Right lobe of liver (tissue), 6 donors: ENCODE data around the gene NDUFAF2. TPM values are rescaled to one million over a fixed set of nuclear protein-coding genes. Genes with fewer than 3 reads are reported as not detected.

Experiments used
- ATAC-seq, 4 donors: fragments of 200-7000 bp; cut with Tn5 transposase; one replicate each; pipeline ENCODE4 v1.9.1; 2020; ENCODE audit warnings: mild to moderate bottlenecking in 4 of 4, moderate library complexity in 4 of 4
- DNase-seq, 3 donors: peaks; one replicate each; pipeline ENCODE4 v3.0.0-alpha.2; 2020
- H3K27ac ChIP-seq, 3 donors: fragments of 200-600 bp; one replicate each; pipeline ENCODE4 v1.8.0; 2022
- H3K27me3 ChIP-seq, 2 donors: fragments of 200-600 bp; one replicate each; pipeline ENCODE4 v1.8.0; 2022
- H3K36me3 ChIP-seq, 4 donors: fragments of 200-600 bp; sonication (generic) in 1 of 4; one replicate each; pipeline versions ENCODE4 v1.5.1 to v1.8.0; 2017 to 2022; ENCODE audit warnings: control low read depth in 1 of 4
- H3K4me1 ChIP-seq, 4 donors: fragments of 200-600 bp; sonication (generic) in 1 of 4; one replicate each; pipeline versions ENCODE4 v1.5.1 to v1.8.0; 2017 to 2022; ENCODE audit warnings: control low read depth in 1 of 4
- H3K4me3 ChIP-seq, 3 donors: fragments of 200-600 bp; one replicate each; pipeline ENCODE4 v1.8.0; 2022
- H3K9me3 ChIP-seq, 4 donors: fragments of 200-600 bp; sonication (generic) in 1 of 4; one replicate each; pipeline versions ENCODE4 v1.5.1 to v1.8.0; 2017 to 2022; ENCODE audit warnings: control low read depth in 1 of 4
- CTCF ChIP-seq, 4 donors: fragments of 200-600 bp in 3 of 4; fragments of 450-650 bp in 1 of 4; IDR thresholded peaks; one replicate each; pipeline versions ENCODE4 v1.5.1 to v1.8.0; 2016 to 2022; ENCODE audit warnings: antibody characterized with exemption in 4 of 4, mild to moderate bottlenecking in 2 of 4
- POLR2A ChIP-seq: fragments of 450-650 bp; IDR thresholded peaks from one replicate; pipeline ENCODE4 v1.6.1; 2017; ENCODE audit warnings: antibody characterized with exemption, mild to moderate bottlenecking
- WGBS: methylation state at CpG from one replicate; pipeline ENCODE4 v1.1.6; 2018; ENCODE audit warnings: low coverage, low lambda C conversion rate; ENCODE audit not compliant: insufficient coverage; ENCODE audit errors: missing lambda C conversion rate; 5-methylcytosine and 5-hydroxymethylcytosine counted together
- intact Hi-C, 2 donors: fragments of 100-400 bp; cut with DNase I; formaldehyde crosslinking; loops; one replicate each; pipeline versions ENCODE4 v1.11.2 to v1.14.1; 2022
- total RNA-seq, 6 experiments: library from RNA; depleted of rRNA in 2 of 6; stranded (reverse); fragments of >200 nt in 2 of 6; fragmentation: NEBNext Ultra II Directional in 3 of 6; extraction: Animal tissue kit (Norgen Biotek cat#: 25700) in 3 of 6; gene quantifications; one replicate each; pipeline versions ENCODE4 v1.1.0 to v1.2.4, GENCODE V29; 2016 to 2023
- donor health status: DM: no; HTN: yes; CAD: no.
- donor health status: DM: no; HTN: no; CAD: no.
- donor health status: DM: no; HTN: no; CAD: no.
- donor health status: DM: no; HTN: yes; CAD: no.
- donor health status: DM: no; HTN: yes; CAD: no.

NDUFAF2 gene
- total RNA-seq, 6 experiments from 2014 or later = 8.4 to 30.1 (median 11.8) TPM

- H3K4me3 ChIP-seq = no peak overlapping the region
- no peaks in the 10 kb centered on the region for H3K36me3 ChIP-seq
- H3K4me1 ChIP-seq = no peaks in the 10 kb centered on the region
- ATAC-seq (no peak), DNase-seq (no peak)
- H3K9me3 ChIP-seq = no peaks in the 10 kb centered on the region
- H3K27me3 ChIP-seq = no peaks in the 10 kb centered on the region
- intact Hi-C loops = no loop called here
- H3K27ac ChIP-seq = no peak overlapping the region
- TF ChIP-seq CTCF (IDR thresholded peaks at IDR 0.05) (no peak), POLR2A (no peak)
- WGBS = 86% methylated on average over 3 of the region's 8 CpGs
Measured at GRCh38 chr5:61200582-61201155, 255.7 kb downstream of the NDUFAF2 start.

DNA sequence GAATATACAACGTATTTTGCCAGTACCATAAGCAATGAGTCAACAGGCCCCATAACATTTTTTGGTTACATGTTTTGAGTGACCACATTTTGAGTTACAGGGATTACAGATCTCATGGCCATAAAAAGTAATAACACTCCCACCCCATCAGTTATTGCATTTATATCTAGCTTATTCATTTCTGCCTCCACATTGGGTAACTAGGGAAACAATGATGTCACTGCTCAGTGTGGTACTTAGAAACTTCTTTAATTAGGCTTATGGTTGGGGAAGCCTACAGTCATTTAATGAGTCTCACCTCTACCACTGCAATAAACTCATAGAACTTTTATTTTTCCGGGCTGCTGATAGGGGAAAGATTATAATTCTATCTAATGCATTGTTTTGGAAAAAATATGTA is 257.2 kb downstream of the NDUFAF2 start:
- Histone ChIP-seq H3K9me3 (no peaks in the 10 kb centered on the region), H3K27ac (no peak overlapping the region), H3K27me3 (no peaks in the 10 kb centered on the region), H3K4me3 (no peak overlapping the region), H3K4me1 (no peaks in the 10 kb centered on the region), H3K36me3 (no peaks in the 10 kb centered on the region)
- TF ChIP-seq CTCF (IDR thresholded peaks at IDR 0.05) (no peak), POLR2A (no peak)
- 64% methylated on average over 2 of the region's 2 CpGs for WGBS
- ATAC-seq (no peak), DNase-seq (no peak)
- intact Hi-C loops = no loop called here

Other genes with a start within 250 kb of the NDUFAF2 start
- under 1 TPM in 5 of 6 experiments, not detected in 1; 0.15 to 0.98 (median 0.47) TPM for gene DEPDC1B, start 245.0 kb upstream of the NDUFAF2 start, total RNA-seq
- 1 to 10 TPM in 1 of 6 experiments, under 1 TPM in 5; 0.19 to 1.2 (median 0.63) TPM for gene ELOVL7, start 100.9 kb upstream of the NDUFAF2 start, total RNA-seq
- gene ERCC8, start 135 bp upstream of the NDUFAF2 start, total RNA-seq = 10 to 100 TPM in 1 of 6 experiments, 1 to 10 TPM in 5; 4.0 to 10.7 (median 4.5) TPM
- gene SMIM15, start 217.3 kb downstream of the NDUFAF2 start, total RNA-seq = 10 to 100 TPM; 22.8 to 44.8 (median 29.4) TPM